ENCODE data around the gene TNFRSF25.

TNFRSF25 gene

GRCh38 chr1:6486433-6487011 lies 20.5 kb upstream of the TNFRSF25 start:
- no peak for DNase-seq

GRCh38 chr1:6485168-6486101 lies 19.5 kb upstream of the TNFRSF25 start:
- DNase-seq = no peak

- no peak for DNase-seq
These were observed 18.8 kb upstream of the TNFRSF25 start for GRCh38 chr1:6484826-6485167.

- DNase-seq = no peak
These were observed 17.8 kb upstream of the TNFRSF25 start for GRCh38 chr1:6483761-6484117.

GRCh38 chr1:6483017-6483760 lies 17.2 kb upstream of the TNFRSF25 start:
- DNase-seq = no peak

GRCh38 chr1:6481820-6482219 lies 15.8 kb upstream of the TNFRSF25 start:
- DNase-seq = no peak

GRCh38 chr1:6477039-6477820 lies 11.3 kb upstream of the TNFRSF25 start:
- no peak for DNase-seq

- DNase-seq = no peak
These were observed 10.5 kb upstream of the TNFRSF25 start for GRCh38 chr1:6476483-6476882.

GRCh38 chr1:6475381-6476133 lies 9.6 kb upstream of the TNFRSF25 start:
- no peak for DNase-seq

- no peak for DNase-seq
These were observed 8.9 kb upstream of the TNFRSF25 start for GRCh38 chr1:6474815-6475282.

GRCh38 chr1:6473974-6474814 lies 8.2 kb upstream of the TNFRSF25 start:
- no peak for DNase-seq

- DNase-seq = no peak
These were observed 7.2 kb upstream of the TNFRSF25 start for GRCh38 chr1:6473156-6473555.

- DNase-seq = no peak
These were observed 6.4 kb upstream of the TNFRSF25 start for GRCh38 chr1:6472391-6472790.

- DNase-seq = no peak
These were observed 6.0 kb upstream of the TNFRSF25 start for GRCh38 chr1:6471970-6472368.

- DNase-seq = no peak
These were observed 5.4 kb upstream of the TNFRSF25 start for GRCh38 chr1:6471086-6471969.

GRCh38 chr1:6470132-6471085 lies 4.4 kb upstream of the TNFRSF25 start:
- no peak for DNase-seq

- DNase-seq = no peak
These were observed 2.9 kb upstream of the TNFRSF25 start for GRCh38 chr1:6468729-6469461.
